H9 (cell line): ENCODE measurements around the gene SLC25A17. TPM values are rescaled to one million over a fixed set of nuclear protein-coding genes. Genes with fewer than 3 reads are reported as not detected.
"Not testable (repeated sequence)": the region's sequence is repeated elsewhere in the genome, so short reads cannot be mapped to it uniquely, and the experiment has no call there.

Experiments used
- DNase-seq: peaks from one replicate; pipeline ENCODE4 v3.0.0-alpha.2; 2017
- H2AFZ ChIP-seq: one replicate; pipeline ENCODE4 v1.6.1; 2013; ENCODE audit warnings: mild to moderate bottlenecking, low read length, control low read depth, moderate library complexity
- H2AK5ac ChIP-seq: 2 replicates; pipeline ENCODE4 v1.6.1; 2013; ENCODE audit warnings: low read length, control low read depth, mixed read lengths; ENCODE audit not compliant: insufficient read length
- H2BK120ac ChIP-seq: one replicate; pipeline ENCODE4 v1.6.1; 2013; ENCODE audit warnings: low read depth, mild to moderate bottlenecking, low read length, control low read depth, inconsistent platforms; ENCODE audit not compliant: poor library complexity, severe bottlenecking
- H2BK12ac ChIP-seq: 2 replicates; pipeline ENCODE4 v1.6.1; 2013; ENCODE audit warnings: low read length, control low read depth, mixed read lengths, low read depth; ENCODE audit not compliant: insufficient read length
- H2BK15ac ChIP-seq: 2 replicates; pipeline ENCODE4 v1.6.1; 2013; ENCODE audit warnings: low read depth, low read length, control low read depth
- H2BK20ac ChIP-seq: one replicate; pipeline ENCODE4 v1.6.1; 2013; ENCODE audit warnings: low read depth, mild to moderate bottlenecking, low read length, control low read depth, inconsistent platforms; ENCODE audit not compliant: poor library complexity, severe bottlenecking
- H2BK5ac ChIP-seq: 2 replicates; pipeline ENCODE4 v1.6.1; 2013; ENCODE audit warnings: low read length, control low read depth, mixed read lengths; ENCODE audit not compliant: insufficient read length
- H3K14ac ChIP-seq: 2 replicates; pipeline ENCODE4 v1.6.1; 2013; ENCODE audit warnings: low read length, control low read depth; ENCODE audit not compliant: insufficient read depth
- H3K18ac ChIP-seq: 2 replicates; pipeline ENCODE4 v1.6.1; 2013; ENCODE audit warnings: low read depth, mild to moderate bottlenecking, mixed read lengths, low read length, control low read depth; ENCODE audit not compliant: insufficient read length
- H3K23ac ChIP-seq: 2 replicates; pipeline ENCODE4 v1.6.1; 2013; ENCODE audit warnings: low read length, control low read depth, mixed read lengths, low read depth; ENCODE audit not compliant: insufficient read length
- H3K23me2 ChIP-seq: 2 replicates; pipeline ENCODE4 v1.6.1; 2013; ENCODE audit warnings: low read depth, mild to moderate bottlenecking, mixed read lengths, low read length, control low read depth; ENCODE audit not compliant: insufficient read length, poor library complexity, severe bottlenecking
- H3K27ac ChIP-seq: 2 replicates; pipeline ENCODE4 v1.5.1; 2013; ENCODE audit warnings: low read length, control low read depth, mixed read lengths, low read depth; ENCODE audit not compliant: insufficient read length
- H3K27me3 ChIP-seq: 2 replicates; pipeline ENCODE4 v1.6.1; 2013; ENCODE audit warnings: low read length, control low read depth, inconsistent platforms; ENCODE audit not compliant: insufficient read depth
- H3K4ac ChIP-seq: 2 replicates; pipeline ENCODE4 v1.6.1; 2013; ENCODE audit warnings: low read depth, mild to moderate bottlenecking, control low read depth, inconsistent platforms, low read length, moderate library complexity
- H3K4me1 ChIP-seq: 2 replicates; pipeline ENCODE4 v1.6.1; 2013; ENCODE audit warnings: low read length, control low read depth, inconsistent platforms; ENCODE audit not compliant: insufficient read depth
- H3K4me2 ChIP-seq: 2 replicates; pipeline ENCODE4 v1.6.1; 2013; ENCODE audit warnings: low read length, control low read depth, mixed read lengths; ENCODE audit not compliant: insufficient read length, insufficient read depth
- H3K56ac ChIP-seq: 2 replicates; pipeline ENCODE4 v1.6.1; 2013; ENCODE audit warnings: low read depth, mild to moderate bottlenecking, mixed read lengths, low read length, control low read depth; ENCODE audit not compliant: insufficient read length
- H3K79me1 ChIP-seq: 2 replicates; pipeline ENCODE4 v1.6.1; 2013; ENCODE audit warnings: low read depth, mild to moderate bottlenecking, moderate library complexity, low read length, control low read depth, inconsistent platforms; ENCODE audit not compliant: insufficient read depth, poor library complexity, severe bottlenecking
- H3K79me2 ChIP-seq: 2 replicates; pipeline ENCODE4 v1.6.1; 2013; ENCODE audit warnings: low read length, control low read depth, inconsistent platforms; ENCODE audit not compliant: insufficient read depth
- H3K9ac ChIP-seq: 2 replicates; pipeline ENCODE4 v1.6.1; 2013; ENCODE audit warnings: low read length, control low read depth, mixed read lengths; ENCODE audit not compliant: insufficient read length; ENCODE audit errors: extremely low read depth
- H3K9me3 ChIP-seq: one replicate; pipeline ENCODE4 v1.6.1; 2013; ENCODE audit warnings: low read depth, low read length, inconsistent platforms; ENCODE audit not compliant: control insufficient read depth
- H3T11ph ChIP-seq: one replicate; pipeline ENCODE4 v1.6.1; 2013; ENCODE audit warnings: mild to moderate bottlenecking, low read length, control low read depth, inconsistent platforms
- H4K20me1 ChIP-seq: one replicate; pipeline ENCODE4 v1.6.1; 2013; ENCODE audit not compliant: control insufficient read depth, insufficient read length, insufficient read depth
- H4K5ac ChIP-seq: 2 replicates; pipeline ENCODE4 v1.6.1; 2013; ENCODE audit warnings: low read depth, mild to moderate bottlenecking, mixed read lengths, low read length, control low read depth; ENCODE audit not compliant: insufficient read length
- H4K8ac ChIP-seq: replicated peaks from 2 replicates; pipeline ENCODE4 v1.6.1; 2013; ENCODE audit warnings: low read length, control low read depth, mixed read lengths, low read depth; ENCODE audit not compliant: insufficient read length
- H4K91ac ChIP-seq: 2 replicates; pipeline ENCODE4 v1.6.1; 2013; ENCODE audit warnings: low read depth, mild to moderate bottlenecking, moderate library complexity, mixed read lengths, low read length, control low read depth; ENCODE audit not compliant: insufficient read length
- H3K27ac Mint-ChIP-seq, 3 experiments: 2 replicates in 2 of 3; 3 replicates in 1 of 3; pipeline ENCODE4 v1.8.0; 2020 to 2021; ENCODE audit warnings: mixed read lengths in 3 of 3, mild to moderate bottlenecking in 1 of 3, moderate library complexity in 1 of 3
- H3K27me3 Mint-ChIP-seq: 2 replicates; pipeline ENCODE4 v1.8.0; 2021; ENCODE audit warnings: low read depth, mild to moderate bottlenecking, moderate library complexity, mixed read lengths
- H3K36me3 Mint-ChIP-seq, 3 experiments: 2 replicates in 2 of 3; 3 replicates in 1 of 3; pipeline ENCODE4 v1.8.0; 2020 to 2021; ENCODE audit warnings: low read depth in 3 of 3, mixed read lengths in 3 of 3; ENCODE audit not compliant: insufficient read depth in 1 of 3
- H3K4me1 Mint-ChIP-seq, 2 experiments: 2 replicates each; pipeline ENCODE4 v1.8.0; 2020; ENCODE audit warnings: mixed read lengths in 2 of 2
- H3K4me3 Mint-ChIP-seq, 2 experiments: 2 replicates in 1 of 2; 3 replicates in 1 of 2; pipeline ENCODE4 v1.8.0; 2020 to 2021; ENCODE audit warnings: mild to moderate bottlenecking in 2 of 2, mixed read lengths in 2 of 2, moderate library complexity in 1 of 2
- H3K9me3 Mint-ChIP-seq, 2 experiments: 2 replicates in 1 of 2; 3 replicates in 1 of 2; pipeline ENCODE4 v1.8.0; 2020; ENCODE audit warnings: mild to moderate bottlenecking in 2 of 2, mixed read lengths in 2 of 2, moderate library complexity in 1 of 2
- CTCF ChIP-seq: fragments of 200-600 bp; sonication (generic); conservative IDR thresholded peaks from 3 replicates; pipeline ENCODE4 v1.8.0; 2021; ENCODE audit warnings: antibody characterized with exemption, mild to moderate bottlenecking
- WGBS: extraction: QIAGEN DNeasy Blood & Tissue Kit; methylation state at CpG from one replicate; pipeline ENCODE4 v1.1.7; 2013; ENCODE audit warnings: missing lambda C conversion rate, low lambda C conversion rate, mixed read lengths; ENCODE audit not compliant: insufficient read length; ENCODE audit errors: extremely low coverage; 5-methylcytosine and 5-hydroxymethylcytosine counted together
- total RNA-seq: library from RNA; stranded (reverse); gene quantifications from 2 replicates; pipeline ENCODE4 v1.2.1, GENCODE V29; 2021

Gene SLC25A17
- total RNA-seq, 1 experiment from 2014 or later = 26.5 TPM

DNA sequence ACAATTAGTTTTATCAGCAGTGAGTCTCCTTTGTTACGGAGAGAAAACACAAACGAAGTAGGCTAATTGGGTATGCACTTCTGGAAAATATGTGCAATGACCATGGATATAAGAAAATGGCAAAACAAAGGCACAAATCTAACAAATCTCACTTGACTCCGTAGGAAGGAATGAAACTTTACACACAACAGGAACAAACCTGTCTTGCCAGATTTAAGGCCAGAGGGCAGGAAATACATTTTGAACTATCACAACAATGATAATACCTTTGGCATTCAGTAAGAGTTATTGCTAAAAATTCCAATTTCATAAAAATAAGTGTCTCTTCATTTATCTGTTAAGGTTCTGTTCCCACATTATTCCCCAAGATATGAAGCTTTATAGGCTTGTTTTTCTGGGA, 36.6 kb downstream of the SLC25A17 start:
- no CpG with 5 or more reads among the region's 3 CpGs for WGBS
- Mint-ChIP-seq H3K9me3 (no peaks in the 10 kb centered on the region), H3K27me3 (no peaks in the 10 kb centered on the region), H3K4me1 (no peaks in the 10 kb centered on the region), H3K27ac (peak overlapping the region in 1 of 3 experiments; percentile 39; a peak in 2 of 7 replicates), H3K36me3 (peaks cover 0 to 35% (median 13%) of the 10 kb centered on the region in 3 experiments; a peak in 5 of 7 replicates), H3K4me3 (no peak overlapping the region)
- no peak overlapping the region for H3K23ac ChIP-seq
- H4K8ac ChIP-seq = no peak overlapping the region
- no peak overlapping the region for H3K14ac ChIP-seq
- H2BK12ac ChIP-seq = no peak overlapping the region
- H3K4me2 ChIP-seq = no peak overlapping the region
- no peaks in the 10 kb centered on the region for H3K9me3 ChIP-seq
- H3K9ac ChIP-seq = no peak overlapping the region
- H4K20me1 ChIP-seq = no peaks in the 10 kb centered on the region
- H3K4me1 ChIP-seq = no peaks in the 10 kb centered on the region
- no peak overlapping the region for H3T11ph ChIP-seq
- H3K27me3 ChIP-seq = no peaks in the 10 kb centered on the region
- H2AFZ ChIP-seq = no peak overlapping the region
- no peak overlapping the region for H2AK5ac ChIP-seq
- no peak overlapping the region for H3K27ac ChIP-seq
- no peak for DNase-seq
- no peak for TF ChIP-seq CTCF
- no peak overlapping the region for H4K5ac ChIP-seq
- H4K91ac ChIP-seq = no peak overlapping the region
- H2BK120ac ChIP-seq = no peak overlapping the region
- H3K4ac ChIP-seq = no peak overlapping the region
- H3K79me1 ChIP-seq = no peaks in the 10 kb centered on the region
- no peak overlapping the region for H3K56ac ChIP-seq
- no peak overlapping the region for H2BK5ac ChIP-seq
- H2BK20ac ChIP-seq = no peak overlapping the region
- H3K18ac ChIP-seq = no peak overlapping the region
- H3K23me2 ChIP-seq = no peaks in the 10 kb centered on the region
- no peak overlapping the region for H2BK15ac ChIP-seq
- H3K79me2 ChIP-seq = no peaks in the 10 kb centered on the region

DNA sequence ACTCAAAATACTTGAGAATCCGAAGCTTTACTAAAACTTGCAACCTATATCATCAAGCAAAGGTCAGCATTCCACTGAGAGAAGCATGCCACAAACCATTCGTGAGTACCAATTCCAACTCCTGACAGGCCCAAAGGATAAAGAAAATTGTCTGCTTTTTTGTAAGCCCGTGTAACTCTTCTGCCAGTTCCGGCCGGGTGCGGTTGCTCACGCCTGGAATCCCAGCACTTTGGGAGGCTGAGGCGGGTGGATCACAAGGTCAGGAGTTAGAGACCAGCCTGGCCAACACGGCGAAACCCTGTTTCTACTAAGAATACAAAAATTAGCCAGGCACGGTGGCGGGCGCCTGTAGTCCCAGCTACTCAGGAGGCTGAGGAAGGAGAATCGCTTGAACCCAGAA, 37.4 kb downstream of the SLC25A17 start:
- H3K27ac Mint-ChIP-seq = peak overlapping the region; percentile 43 to 76 (median 49); a peak in 2 of 7 replicates

More for the DNA sequence above, 37.4 kb downstream of the SLC25A17 start:
- H3K4me1 ChIP-seq, H3K79me1 ChIP-seq, H2AFZ ChIP-seq, H3K27ac ChIP-seq, H3K4me1 Mint-ChIP-seq, DNase-seq, H4K8ac ChIP-seq, H3K23me2 ChIP-seq, H4K91ac ChIP-seq, H3K27me3 Mint-ChIP-seq, H4K20me1 ChIP-seq, H3K9me3 ChIP-seq, H3K14ac ChIP-seq, H2BK12ac ChIP-seq, H3K4me2 ChIP-seq, H3K56ac ChIP-seq, H2BK15ac ChIP-seq, H2BK120ac ChIP-seq, H2BK5ac ChIP-seq, H3K79me2 ChIP-seq, H3T11ph ChIP-seq, H3K23ac ChIP-seq, H3K4me3 Mint-ChIP-seq, H2BK20ac ChIP-seq, H3K27me3 ChIP-seq, H3K4ac ChIP-seq, H3K18ac ChIP-seq, H2AK5ac ChIP-seq, H4K5ac ChIP-seq, H3K9ac ChIP-seq, H3K9me3 Mint-ChIP-seq: not testable (repeated sequence)
- WGBS = no CpG with 5 or more reads among the region's 14 CpGs
- peaks cover 3 to 35% (median 19%) of the 10 kb centered on the region in 3 experiments; a peak in 5 of 7 replicates for H3K36me3 Mint-ChIP-seq
